GM12891 (cell line): ENCODE results near the gene TK2.

Experiments used
- POLR2A ChIP-seq: IDR thresholded peaks from 2 replicates; pipeline ENCODE4 v1.6.1; 2011; ENCODE audit warnings: low read depth, low read length, control low read depth
- POLR2AphosphoS5 ChIP-seq: IDR thresholded peaks from 2 replicates; pipeline ENCODE4 v1.6.1; 2011; ENCODE audit warnings: low read depth, low read length, control low read depth
- SPI1 ChIP-seq: IDR thresholded peaks from 2 replicates; pipeline ENCODE4 v1.6.1; 2011; ENCODE audit warnings: low read depth, low read length, control low read depth
- TAF1 ChIP-seq: IDR thresholded peaks from 2 replicates; pipeline ENCODE4 v1.6.1; 2011; ENCODE audit warnings: low read depth, low read length, control low read depth

DNA sequence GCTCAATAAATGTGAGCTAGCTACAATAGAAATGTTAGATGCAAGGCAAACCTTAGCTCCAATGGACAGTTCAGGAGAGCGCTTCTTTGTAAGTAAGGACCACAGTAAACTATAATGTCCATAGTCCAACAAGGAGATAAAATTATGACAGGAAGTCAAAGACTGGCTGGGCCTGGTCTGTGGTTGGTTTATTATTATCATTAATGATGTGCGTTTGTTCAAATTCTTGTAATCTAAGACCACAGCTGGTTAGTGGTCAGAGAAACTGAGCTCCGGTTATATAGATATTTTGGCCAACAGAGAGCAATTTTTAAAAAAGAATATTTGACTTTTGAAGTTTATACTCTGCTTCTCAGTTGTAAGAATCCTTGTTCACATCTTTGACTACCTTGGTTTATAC, 24.6 kb upstream of the TK2 start:
- TF ChIP-seq SPI1: no peak
- no peak for TF ChIP-seq POLR2AphosphoS5
- no peak for TF ChIP-seq TAF1
- no peak for TF ChIP-seq POLR2A
